Heart left ventricle (tissue), 16 donors: ENCODE measurements around the gene TUBA4A. TPM values are rescaled to one million over a fixed set of nuclear protein-coding genes. Genes with fewer than 3 reads are reported as not detected.

Experiments
- ATAC-seq, 4 donors: fragments of 200-7000 bp; cut with Tn5 transposase; one replicate each; pipeline ENCODE4 v1.9.1; 2020 to 2022; ENCODE audit warnings: moderate library complexity in 4 of 4, mild to moderate bottlenecking in 3 of 4, moderate number of reproducible peaks in 1 of 4
- DNase-seq, 5 donors: peaks; one replicate each; pipeline ENCODE4 v3.0.0-alpha.2; 2020
- H3K27ac ChIP-seq, 12 donors: fragments of 200-600 bp; sonication (generic) in 4 of 12; one replicate each; pipeline versions ENCODE4 v1.5.0 to v1.8.0; 2016 to 2022; ENCODE audit warnings: mild to moderate bottlenecking in 2 of 12
- H3K27me3 ChIP-seq, 9 donors: fragments of 200-600 bp; sonication (generic) in 2 of 9; one replicate each; pipeline versions ENCODE4 v1.5.1 to v1.8.0; 2016 to 2022; ENCODE audit warnings: mild to moderate bottlenecking in 3 of 9
- H3K36me3 ChIP-seq, 9 donors: fragments of 200-600 bp; sonication (generic) in 2 of 9; one replicate each; pipeline versions ENCODE4 v1.5.0 to v1.8.0; 2018 to 2022; ENCODE audit warnings: mild to moderate bottlenecking in 2 of 9
- H3K4me1 ChIP-seq, 12 donors: fragments of 200-600 bp; sonication (generic) in 4 of 12; one replicate each; pipeline versions ENCODE4 v1.5.0 to v1.8.0; 2016 to 2022; ENCODE audit warnings: mild to moderate bottlenecking in 3 of 12
- H3K4me3 ChIP-seq, 12 donors: fragments of 200-600 bp; sonication (generic) in 4 of 12; one replicate each; pipeline versions ENCODE4 v1.5.0 to v1.8.0; 2017 to 2022; ENCODE audit warnings: mild to moderate bottlenecking in 9 of 12, moderate library complexity in 4 of 12
- H3K9me3 ChIP-seq, 12 donors: fragments of 200-600 bp; sonication (generic) in 4 of 12; one replicate each; pipeline versions ENCODE4 v1.5.0 to v1.8.0; 2016 to 2022; ENCODE audit warnings: mild to moderate bottlenecking in 1 of 12
- POLR2A ChIP-seq, 2 donors: fragments of 450-650 bp; IDR thresholded peaks; one replicate each; pipeline ENCODE4 v1.6.1; 2017; ENCODE audit warnings: antibody characterized with exemption in 2 of 2, mild to moderate bottlenecking in 2 of 2, moderate library complexity in 2 of 2
- WGBS, 4 donors: extraction: QIAGEN DNeasy Blood & Tissue Kit in 2 of 4; methylation state at CpG; one replicate each; pipeline versions ENCODE4 v1.1.5 to v1.1.7; 2013 to 2018; 5-methylcytosine and 5-hydroxymethylcytosine counted together
- intact Hi-C, 10 donors: fragments of 100-400 bp; cut with DNase I; formaldehyde crosslinking; loops; one replicate each; pipeline versions ENCODE4 v1.11.1 to v1.14.2; 2022
- polyA plus RNA-seq, 2 donors: library from polyadenylated mRNA; stranded (reverse); fragments of 200-250 nt; gene quantifications; one replicate each; pipeline ENCODE4 v1.2.3, GENCODE V29; 2013
- total RNA-seq, 9 donors: library from RNA; depleted of rRNA in 2 of 9; stranded (reverse); fragments of >200 nt in 2 of 9; fragmentation: NEBNext Ultra II Directional in 3 of 9; extraction: Animal tissue kit (Norgen Biotek cat#: 25700) in 3 of 9; gene quantifications; one replicate each; pipeline versions ENCODE4 v1.1.0 to v1.2.4, GENCODE V29; 2016 to 2023
- TF ChIP-seq, protein P1 (sequence below), 12 donors: fragments of 200-600 bp; sonication (generic) in 4 of 12; IDR thresholded peaks; one replicate each; pipeline versions ENCODE4 v1.5.0 to v1.8.0; 2018 to 2022; ENCODE audit warnings: antibody characterized with exemption in 12 of 12, mild to moderate bottlenecking in 5 of 12
- donor health status: ischemic (EF 13 %, LVEDD 7.1; RV severe dilation, severe dysfunction).
- donor health status: healthy with polysubstance abuse.
- donor health status: DM: no; HTN: yes; CAD: no.
- donor health status: DM: no; HTN: no; CAD: no.
- donor health status: ischemic (EF 25% LVEDD 6.9; RV normal size, moderate dysfunction).
- donor health status: ischemic (EF 25% LVEDD 5.7; RV mildly dilated, moderate dysfunction).
- donor health status: healthy.
- donor health status: DM: yes; HTN: yes; CAD: no.
- donor health status: ischemic (EF 35%, LVEDD 5.7; RV mildly dilated, moderate dysfunction).
- donor health status: nonischemic (EF 11% LVEDD 7.7; RV severe dilation, severe dysfunction).
- donor health status: DM: yes; HTN: yes; CAD: no.
- donor health status: PGD.
- donor health status: ischemic (EF 29% LVEDD 5.4; RV normal size, mild dysfunction).
- donor health status: nonischemic (EF 23%, LVEDD 6.1; RV moderate dilation, normal function).

The TUBA4A gene
- total and polyA plus RNA-seq, 11 donors = 137 to 381 (median 193) TPM

DNA sequence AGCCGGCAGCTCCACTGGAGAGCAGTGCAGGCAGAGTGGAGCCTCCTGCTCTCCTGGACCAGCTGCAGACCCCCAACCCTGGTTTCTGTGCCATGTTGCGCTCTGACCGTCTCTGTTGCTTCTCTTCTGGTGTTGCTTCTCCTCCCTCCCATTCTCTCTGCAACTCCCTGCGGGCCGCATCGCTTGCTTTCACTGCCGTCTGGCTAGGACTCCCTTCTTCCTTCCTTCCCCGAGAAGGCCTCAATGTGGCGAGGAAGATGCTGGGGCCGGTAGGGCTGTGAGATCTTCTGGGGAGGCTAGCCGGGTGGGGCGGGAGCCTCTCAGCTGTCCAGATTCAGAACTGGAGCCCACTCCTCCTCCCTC is 31.6 kb upstream of the TUBA4A start:
- Histone ChIP-seq H3K4me1 (peaks cover 0 to 25% (median 6%) of the 10 kb centered on the region in 12 donors), H3K27ac (peak overlapping the region in 2 of 12 donors; percentile 5 to 30), H3K9me3 (no peaks in the 10 kb centered on the region), H3K4me3 (no peak overlapping the region), H3K27me3 (no peaks in the 10 kb centered on the region), H3K36me3 (peaks cover 0 to 64% (median 54%) of the 10 kb centered on the region in 9 donors)
- ATAC-seq (no peak), DNase-seq (peak in 1 of 5 donors; percentile 38)
- no peak for TF ChIP-seq POLR2A (IDR thresholded peaks at IDR 0.05)
- TF ChIP-seq, protein P1, sequence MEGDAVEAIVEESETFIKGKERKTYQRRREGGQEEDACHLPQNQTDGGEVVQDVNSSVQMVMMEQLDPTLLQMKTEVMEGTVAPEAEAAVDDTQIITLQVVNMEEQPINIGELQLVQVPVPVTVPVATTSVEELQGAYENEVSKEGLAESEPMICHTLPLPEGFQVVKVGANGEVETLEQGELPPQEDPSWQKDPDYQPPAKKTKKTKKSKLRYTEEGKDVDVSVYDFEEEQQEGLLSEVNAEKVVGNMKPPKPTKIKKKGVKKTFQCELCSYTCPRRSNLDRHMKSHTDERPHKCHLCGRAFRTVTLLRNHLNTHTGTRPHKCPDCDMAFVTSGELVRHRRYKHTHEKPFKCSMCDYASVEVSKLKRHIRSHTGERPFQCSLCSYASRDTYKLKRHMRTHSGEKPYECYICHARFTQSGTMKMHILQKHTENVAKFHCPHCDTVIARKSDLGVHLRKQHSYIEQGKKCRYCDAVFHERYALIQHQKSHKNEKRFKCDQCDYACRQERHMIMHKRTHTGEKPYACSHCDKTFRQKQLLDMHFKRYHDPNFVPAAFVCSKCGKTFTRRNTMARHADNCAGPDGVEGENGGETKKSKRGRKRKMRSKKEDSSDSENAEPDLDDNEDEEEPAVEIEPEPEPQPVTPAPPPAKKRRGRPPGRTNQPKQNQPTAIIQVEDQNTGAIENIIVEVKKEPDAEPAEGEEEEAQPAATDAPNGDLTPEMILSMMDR (IDR thresholded peaks at IDR 0.05) = no peak
- 81 to 85% (median 83%) methylated on average over 12 of the region's 12 CpGs for WGBS, 4 donors
- intact Hi-C loops = no loop called here

DNA sequence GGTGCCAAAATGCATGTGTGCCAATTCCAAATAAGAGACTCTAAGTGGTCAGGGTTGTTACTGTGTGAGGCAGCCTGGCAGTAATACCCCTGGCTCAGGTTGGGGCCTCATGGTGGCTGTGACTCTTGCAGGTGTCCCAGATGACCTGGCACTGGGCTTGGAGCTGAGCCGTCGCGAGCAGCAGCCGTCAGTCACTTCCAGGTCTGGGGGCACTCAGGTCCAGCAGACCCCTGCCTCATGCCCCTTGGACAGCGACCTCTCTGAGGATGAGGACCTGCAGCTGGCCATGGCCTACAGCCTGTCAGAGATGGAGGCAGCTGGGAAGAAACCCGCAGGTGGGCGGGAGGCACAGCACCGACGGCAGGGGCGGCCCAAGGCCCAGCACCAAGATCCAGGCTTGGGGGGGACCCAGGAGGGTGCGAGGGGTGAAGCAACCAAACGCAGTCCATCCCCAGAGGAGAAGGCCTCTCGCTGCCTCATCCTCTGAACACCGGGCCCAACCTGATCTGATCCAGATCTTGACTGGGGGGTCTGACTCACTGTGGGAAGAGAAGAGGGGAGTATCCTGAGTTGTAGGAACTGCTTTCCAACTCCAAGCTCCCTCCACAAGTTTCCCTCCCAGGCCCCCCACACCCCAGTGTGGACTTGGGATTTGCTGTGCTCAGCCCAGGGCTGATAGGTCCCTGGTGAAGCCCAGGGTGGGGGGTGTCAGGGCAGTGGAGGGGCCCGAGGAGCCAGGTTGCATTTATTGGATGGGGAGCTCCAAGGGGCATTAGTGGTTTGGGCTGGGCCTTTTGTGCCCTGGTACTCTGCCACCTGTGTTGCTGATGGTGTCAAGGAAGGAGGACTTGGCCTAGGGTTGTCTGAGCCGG is 31.0 kb upstream of the TUBA4A start:
- Histone ChIP-seq H3K36me3 (peaks cover 0 to 65% (median 55%) of the 10 kb centered on the region in 9 donors), H3K27ac (peak overlapping the region in 1 of 12 donors; percentile 30), H3K27me3 (no peaks in the 10 kb centered on the region), H3K4me3 (no peak overlapping the region), H3K9me3 (no peaks in the 10 kb centered on the region), H3K4me1 (peaks cover 0 to 29% (median 11%) of the 10 kb centered on the region in 12 donors)
- no peak for TF ChIP-seq POLR2A (IDR thresholded peaks at IDR 0.05)
- TF ChIP-seq, protein P1 (IDR thresholded peaks at IDR 0.05) = no peak
- DNase-seq (no peak), ATAC-seq (no peak)
- WGBS, 4 donors = 80 to 89% (median 88%) methylated on average over 10 to 16 of the region's 16 CpGs
- intact Hi-C loops = loop anchor here in 1 of 10 donors (5.0 kb wide), 1 partner anchor 67 kb away; the partner anchor contains the start of gene ABCB6

DNA sequence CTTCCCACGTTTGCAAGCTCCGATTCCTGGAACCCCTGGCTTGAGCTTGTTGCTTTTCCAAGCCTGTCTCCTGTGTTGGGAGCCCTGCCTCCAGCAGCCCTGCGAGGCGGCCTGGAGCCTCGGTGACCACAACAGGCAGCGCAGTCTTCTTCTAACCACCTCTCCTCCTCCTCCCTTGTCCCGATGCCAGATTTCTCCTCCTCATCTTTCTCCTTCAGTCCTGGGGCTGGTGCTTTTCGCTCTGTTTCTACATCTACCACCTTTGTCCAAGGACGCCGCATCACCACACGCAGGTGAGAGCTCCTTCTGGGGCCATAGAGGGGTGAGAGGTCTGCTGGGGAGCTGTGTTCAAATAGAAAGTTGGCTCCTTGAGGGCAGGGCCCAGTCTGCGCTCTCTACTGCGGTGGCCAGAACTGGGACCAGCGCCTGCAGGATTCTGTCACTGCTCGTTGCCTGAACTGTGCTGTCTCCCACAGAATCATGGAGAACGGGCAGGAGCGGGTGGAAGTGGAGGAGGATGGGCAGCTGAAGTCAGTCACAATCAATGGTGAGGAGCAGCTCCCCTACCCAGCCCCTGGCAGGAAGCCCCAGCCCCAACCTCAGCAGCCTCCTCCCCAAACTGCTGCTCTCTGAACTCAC is 29.3 kb upstream of the TUBA4A start:
- intact Hi-C loops = loop anchor here in 1 of 10 donors (5.0 kb wide), 1 partner anchor 66 kb away; the partner anchor contains the start of gene ABCB6
- no peaks in the 10 kb centered on the region for H3K27me3 ChIP-seq
- ATAC-seq = no peak
- WGBS, 4 donors = 82 to 92% (median 89%) methylated on average over 17 of the region's 17 CpGs
- H3K4me3 ChIP-seq = no peak overlapping the region
- TF ChIP-seq POLR2A (IDR thresholded peaks at IDR 0.05) = no peak
- TF ChIP-seq, protein P1 (IDR thresholded peaks at IDR 0.05) = no peak
- peaks cover 4 to 37% (median 19%) of the 10 kb centered on the region in 12 donors for H3K4me1 ChIP-seq
- peaks cover 0 to 65% (median 55%) of the 10 kb centered on the region in 9 donors for H3K36me3 ChIP-seq
- peak overlapping the region in 2 of 12 donors; percentile 11 to 43 for H3K27ac ChIP-seq
- DNase-seq = no peak
- H3K9me3 ChIP-seq = no peaks in the 10 kb centered on the region

DNA sequence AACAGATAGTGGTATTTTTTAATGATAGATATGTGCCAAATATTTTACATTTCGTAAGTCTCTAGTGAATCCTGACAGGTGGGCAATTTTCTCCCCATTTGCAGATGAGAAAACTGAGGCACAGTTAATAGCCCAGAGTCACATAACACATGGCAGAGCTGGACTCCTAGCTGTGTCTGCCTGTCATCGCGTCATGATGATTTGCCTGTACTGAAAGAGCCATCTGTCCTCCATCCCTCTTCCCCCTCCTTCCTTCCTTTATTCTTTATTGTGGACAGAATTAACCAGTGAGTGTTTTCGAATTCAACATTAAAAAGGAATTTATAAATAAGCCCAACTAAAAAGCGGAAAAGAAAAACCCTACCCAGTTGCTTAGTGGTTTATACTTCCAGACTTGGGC is 28.7 kb upstream of the TUBA4A start:
- intact Hi-C loops = loop anchor here in 1 of 10 donors (5.0 kb wide), 1 partner anchor 65 kb away; the partner anchor contains the start of gene ABCB6
- no peak for DNase-seq
- H3K36me3 ChIP-seq = peaks cover 0 to 65% (median 55%) of the 10 kb centered on the region in 9 donors

More for the DNA sequence above, 28.7 kb upstream of the TUBA4A start:
- H3K27me3 ChIP-seq = no peaks in the 10 kb centered on the region
- TF ChIP-seq, protein P1 (IDR thresholded peaks at IDR 0.05) = no peak
- TF ChIP-seq POLR2A (IDR thresholded peaks at IDR 0.05) = no peak
- peak overlapping the region in 3 of 12 donors; percentile 3 to 43 (median 11) for H3K27ac ChIP-seq
- no peak overlapping the region for H3K4me3 ChIP-seq
- 76 to 86% (median 80%) methylated on average over 5 of the region's 5 CpGs for WGBS, 4 donors
- ATAC-seq = no peak
- peaks cover 7 to 44% (median 26%) of the 10 kb centered on the region in 12 donors for H3K4me1 ChIP-seq
- no peaks in the 10 kb centered on the region for H3K9me3 ChIP-seq
